OCI-LY3 (cell line): ENCODE data around the gene DUSP6.

Experiments used
- H2AFZ ChIP-seq: fragments of 200-600, 300-600 bp; shearing (Covaris generic); 2 replicates; pipeline ENCODE4 v1.6.0; 2014; ENCODE audit warnings: antibody characterized with exemption, low read depth, low read length
- H3K27ac ChIP-seq: fragments of 200-600, 300-600 bp; sonication (generic); 2 replicates; pipeline ENCODE4 v1.5.1; 2014; ENCODE audit warnings: mild to moderate bottlenecking, low read length, moderate library complexity, mixed read lengths
- H3K27me3 ChIP-seq: fragments of 200-600, 300-600 bp; sonication (generic); 2 replicates; pipeline ENCODE4 v1.6.1; 2014; ENCODE audit warnings: low read depth, low read length, mixed read lengths
- H3K36me3 ChIP-seq: fragments of 200-600, 300-600 bp; sonication (generic); replicated peaks from 2 replicates; pipeline ENCODE3; 2014; ENCODE audit warnings: low read depth, low read length, mixed read lengths
- H3K4me1 ChIP-seq: fragments of 300-600, 200-600 bp; sonication (generic); 2 replicates; pipeline ENCODE4 v1.6.1; 2014; ENCODE audit warnings: low read length, mixed read lengths
- H3K4me2 ChIP-seq: fragments of 200-600, 300-600 bp; sonication (generic); 2 replicates; pipeline ENCODE4 v1.6.1; 2014; ENCODE audit warnings: low read length, mixed read lengths
- H3K4me3 ChIP-seq: fragments of 300-600, 200-600 bp; sonication (generic); 2 replicates; pipeline ENCODE4 v1.5.1; 2014; ENCODE audit warnings: antibody characterized with exemption, mild to moderate bottlenecking, low read length, moderate library complexity
- H3K79me2 ChIP-seq: fragments of 300-600, 200-600 bp; shearing (Covaris generic); 2 replicates; pipeline ENCODE4 v1.6.1; 2014; ENCODE audit warnings: mild to moderate bottlenecking, low read length, mixed read lengths
- H3K9ac ChIP-seq: fragments of 300-600, 200-600 bp; shearing (Covaris generic); 2 replicates; pipeline ENCODE4 v1.6.0; 2014; ENCODE audit warnings: mild to moderate bottlenecking, low read length, moderate library complexity
- H3K9me3 ChIP-seq: fragments of 200-600, 300-600 bp; shearing (Covaris generic); 2 replicates; pipeline ENCODE4 v1.6.1; 2014; ENCODE audit warnings: low read length, mixed read lengths; ENCODE audit not compliant: insufficient read depth
- H4K20me1 ChIP-seq: fragments of 200-600, 300-600 bp; sonication (generic); 2 replicates; pipeline ENCODE4 v1.6.1; 2016; ENCODE audit warnings: low read length, mixed read lengths; ENCODE audit not compliant: insufficient read depth
- EZH2phosphoT487 ChIP-seq: fragments of 200-600 bp; shearing (Covaris generic); IDR thresholded peaks from 2 replicates; pipeline ENCODE4 v1.6.1; 2018; ENCODE audit warnings: antibody characterized with exemption, mixed run types, low read depth
- TF ChIP-seq, protein P1 (sequence below): fragments of 200-600, 300-600 bp; sonication (generic); IDR thresholded peaks from 2 replicates; pipeline ENCODE4 v1.5.1; 2014; ENCODE audit warnings: antibody characterized with exemption, low read length, low read depth

Gene DUSP6

DNA sequence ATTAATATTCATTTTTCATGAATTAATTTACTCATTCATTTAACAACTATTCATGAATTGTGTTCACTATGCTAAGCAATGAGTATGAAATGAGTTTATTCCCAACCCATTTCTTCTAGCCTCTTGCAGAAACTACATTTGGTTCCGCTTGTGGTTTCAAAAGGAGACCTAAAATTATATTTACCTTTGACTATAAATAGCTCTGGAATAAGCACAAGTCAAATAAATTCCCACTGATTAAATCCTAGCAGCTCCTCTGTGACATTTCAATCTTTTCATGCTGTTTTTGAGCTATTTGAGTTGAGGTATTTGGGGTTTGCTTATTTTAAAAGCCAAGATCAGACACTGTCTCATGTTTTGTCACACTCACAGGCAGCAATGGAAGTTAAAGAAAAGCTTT is 46.9 kb downstream of the DUSP6 start:
- Histone ChIP-seq H3K79me2 (no peaks in the 10 kb centered on the region), H3K36me3 (no peaks in the 10 kb centered on the region), H2AFZ (no peak overlapping the region), H3K27ac (no peak overlapping the region), H3K4me2 (no peak overlapping the region), H3K27me3 (no peaks in the 10 kb centered on the region), H3K4me3 (no peak overlapping the region), H3K4me1 (no peaks in the 10 kb centered on the region; the same call in 1 of the 2 replicates), H3K9me3 (no peaks in the 10 kb centered on the region), H4K20me1 (no peaks in the 10 kb centered on the region), H3K9ac (no peak overlapping the region)
- TF ChIP-seq, protein P1, sequence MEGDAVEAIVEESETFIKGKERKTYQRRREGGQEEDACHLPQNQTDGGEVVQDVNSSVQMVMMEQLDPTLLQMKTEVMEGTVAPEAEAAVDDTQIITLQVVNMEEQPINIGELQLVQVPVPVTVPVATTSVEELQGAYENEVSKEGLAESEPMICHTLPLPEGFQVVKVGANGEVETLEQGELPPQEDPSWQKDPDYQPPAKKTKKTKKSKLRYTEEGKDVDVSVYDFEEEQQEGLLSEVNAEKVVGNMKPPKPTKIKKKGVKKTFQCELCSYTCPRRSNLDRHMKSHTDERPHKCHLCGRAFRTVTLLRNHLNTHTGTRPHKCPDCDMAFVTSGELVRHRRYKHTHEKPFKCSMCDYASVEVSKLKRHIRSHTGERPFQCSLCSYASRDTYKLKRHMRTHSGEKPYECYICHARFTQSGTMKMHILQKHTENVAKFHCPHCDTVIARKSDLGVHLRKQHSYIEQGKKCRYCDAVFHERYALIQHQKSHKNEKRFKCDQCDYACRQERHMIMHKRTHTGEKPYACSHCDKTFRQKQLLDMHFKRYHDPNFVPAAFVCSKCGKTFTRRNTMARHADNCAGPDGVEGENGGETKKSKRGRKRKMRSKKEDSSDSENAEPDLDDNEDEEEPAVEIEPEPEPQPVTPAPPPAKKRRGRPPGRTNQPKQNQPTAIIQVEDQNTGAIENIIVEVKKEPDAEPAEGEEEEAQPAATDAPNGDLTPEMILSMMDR, result no peak
- no peak for TF ChIP-seq EZH2phosphoT487

DNA sequence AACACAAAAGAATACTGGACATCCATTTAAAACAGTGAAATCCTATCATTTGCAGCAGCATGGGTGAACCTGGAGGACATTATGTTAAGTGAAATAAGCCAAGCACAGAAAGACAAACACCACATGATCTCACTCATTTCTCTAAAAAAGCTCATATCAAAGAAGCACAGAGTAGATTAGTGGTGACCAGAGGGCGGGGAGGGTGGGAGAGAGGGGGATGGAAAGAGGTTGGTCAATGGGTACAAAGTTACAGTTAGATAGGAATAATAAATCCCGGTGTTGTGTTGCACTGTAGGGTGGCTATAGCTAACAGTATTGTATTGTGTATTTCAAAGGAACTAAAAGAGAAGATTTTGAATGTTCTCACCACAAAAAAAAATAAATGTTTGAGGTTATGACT is 52.4 kb downstream of the DUSP6 start:
- Histone ChIP-seq H3K27me3 (no peaks in the 10 kb centered on the region), H3K4me1 (no peaks in the 10 kb centered on the region; the same call in 1 of the 2 replicates), H3K27ac (no peak overlapping the region), H3K4me3 (no peak overlapping the region), H3K9me3 (no peaks in the 10 kb centered on the region), H3K4me2 (no peak overlapping the region), H3K36me3 (no peaks in the 10 kb centered on the region), H3K79me2 (no peaks in the 10 kb centered on the region), H2AFZ (no peak overlapping the region), H4K20me1 (no peaks in the 10 kb centered on the region), H3K9ac (no peak overlapping the region)
- no peak for TF ChIP-seq EZH2phosphoT487
- TF ChIP-seq, protein P1, result no peak

DNA sequence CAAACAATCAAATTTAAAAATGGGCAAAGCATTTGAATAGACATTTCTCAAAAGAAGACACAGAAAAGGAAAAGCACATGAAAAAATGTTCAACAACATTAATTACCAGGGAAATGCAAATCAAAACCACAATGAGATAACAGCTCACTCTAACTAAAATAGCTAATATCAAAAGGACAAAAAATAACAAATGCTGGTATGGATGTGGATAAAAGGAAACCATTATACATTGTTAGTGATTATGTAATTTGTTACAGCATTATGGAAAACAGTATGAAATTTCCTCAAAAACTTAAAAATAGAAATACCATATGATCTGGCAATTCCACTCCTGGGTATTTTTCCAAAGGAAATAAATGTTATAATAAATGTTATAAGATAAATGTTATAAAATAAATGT is 52.9 kb downstream of the DUSP6 start:
- Histone ChIP-seq H3K4me3 (no peak overlapping the region), H3K36me3 (no peaks in the 10 kb centered on the region), H4K20me1 (no peaks in the 10 kb centered on the region), H3K9ac (no peak overlapping the region), H2AFZ (no peak overlapping the region), H3K4me2 (no peak overlapping the region), H3K27ac (no peak overlapping the region), H3K9me3 (no peaks in the 10 kb centered on the region), H3K79me2 (no peaks in the 10 kb centered on the region), H3K27me3 (no peaks in the 10 kb centered on the region), H3K4me1 (no peaks in the 10 kb centered on the region; the same call in 1 of the 2 replicates)
- TF ChIP-seq, protein P1, result no peak
- no peak for TF ChIP-seq EZH2phosphoT487
